Cerebellar nuclear complex (tissue), 1 donor: ENCODE measurements around the gene DNAJC4.
A peak's percentile ranks its signal among the peaks of the same experiment; 100 is the strongest.

Experiments
- DNase-seq, 2 experiments: peaks; one replicate each; lab custom pipeline; 2025; lab: John Stamatoyannopoulos, UW

Gene DNAJC4

GRCh38 chr11:64259533-64260067, 29.3 kb downstream of the DNAJC4 start:
- DNase-seq = no peak

GRCh38 chr11:64260147-64260708, 29.9 kb downstream of the DNAJC4 start:
- no peak for DNase-seq

GRCh38 chr11:64261556-64262080, 31.3 kb downstream of the DNAJC4 start:
- DNase-seq = no peak

- DNase-seq = no peak
Measured at GRCh38 chr11:64262271-64263002, 32.1 kb downstream of the DNAJC4 start.

GRCh38 chr11:64263021-64263946, 32.9 kb downstream of the DNAJC4 start:
- DNase-seq = no peak

- no peak for DNase-seq
Measured at GRCh38 chr11:64263947-64264317, 33.6 kb downstream of the DNAJC4 start.

GRCh38 chr11:64264371-64264852, 34.1 kb downstream of the DNAJC4 start:
- no peak for DNase-seq

- no peak for DNase-seq
Measured at GRCh38 chr11:64265176-64266160, 35.1 kb downstream of the DNAJC4 start.

GRCh38 chr11:64266339-64266738, 36.0 kb downstream of the DNAJC4 start:
- DNase-seq = no peak

GRCh38 chr11:64267207-64267945, 37.0 kb downstream of the DNAJC4 start:
- DNase-seq = no peak

- DNase-seq = no peak
Measured at GRCh38 chr11:64268025-64268892, 37.9 kb downstream of the DNAJC4 start.

- no peak for DNase-seq
Measured at GRCh38 chr11:64268893-64269539, 38.7 kb downstream of the DNAJC4 start.

- peak; percentile 96 to 99 for DNase-seq
Measured at GRCh38 chr11:64269540-64270220, 39.3 kb downstream of the DNAJC4 start.

GRCh38 chr11:64275031-64275800, 44.9 kb downstream of the DNAJC4 start:
- no peak for DNase-seq

GRCh38 chr11:64275841-64276240, 45.5 kb downstream of the DNAJC4 start:
- DNase-seq = no peak

GRCh38 chr11:64276653-64277431, 46.5 kb downstream of the DNAJC4 start:
- DNase-seq = no peak
